ENCODE measurements around the gene DMBX1.

The DMBX1 gene

DNA sequence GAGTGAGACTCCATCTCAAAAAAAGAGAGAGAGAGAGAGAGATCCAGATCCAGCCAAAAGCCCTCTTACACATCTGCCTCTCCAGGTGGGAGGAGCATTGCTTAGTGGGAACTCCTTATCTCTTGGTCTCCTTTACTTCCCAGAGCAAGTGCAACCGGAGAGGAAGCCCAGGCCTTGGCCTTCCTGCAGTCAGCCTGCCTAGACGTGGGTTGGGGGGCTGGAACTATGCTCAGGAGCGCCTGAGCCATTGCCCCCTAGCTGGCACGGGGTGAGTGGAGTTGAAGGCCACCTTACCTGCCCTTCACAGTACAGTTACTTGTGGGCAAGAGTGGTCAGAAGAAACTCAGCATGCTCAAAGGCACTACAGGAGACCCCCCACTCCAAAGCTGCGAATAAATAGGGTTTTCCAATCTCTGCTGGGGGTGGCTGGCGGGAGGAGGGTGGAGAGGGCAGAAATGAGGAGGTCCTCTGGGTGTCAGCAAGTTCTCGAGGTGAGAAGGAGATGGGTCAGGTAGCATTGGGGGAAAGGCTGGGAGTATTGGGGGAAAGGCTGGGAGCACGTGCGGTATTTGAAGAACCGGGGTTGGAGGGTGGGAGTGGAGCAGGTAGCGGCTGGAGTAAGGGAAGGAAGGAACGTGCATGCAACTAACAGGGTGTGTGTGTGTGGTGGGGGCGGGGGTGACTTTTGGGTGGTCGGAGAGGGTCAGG, 4.7 kb upstream of the DMBX1 start:
- no peak for DNase-seq

DNA sequence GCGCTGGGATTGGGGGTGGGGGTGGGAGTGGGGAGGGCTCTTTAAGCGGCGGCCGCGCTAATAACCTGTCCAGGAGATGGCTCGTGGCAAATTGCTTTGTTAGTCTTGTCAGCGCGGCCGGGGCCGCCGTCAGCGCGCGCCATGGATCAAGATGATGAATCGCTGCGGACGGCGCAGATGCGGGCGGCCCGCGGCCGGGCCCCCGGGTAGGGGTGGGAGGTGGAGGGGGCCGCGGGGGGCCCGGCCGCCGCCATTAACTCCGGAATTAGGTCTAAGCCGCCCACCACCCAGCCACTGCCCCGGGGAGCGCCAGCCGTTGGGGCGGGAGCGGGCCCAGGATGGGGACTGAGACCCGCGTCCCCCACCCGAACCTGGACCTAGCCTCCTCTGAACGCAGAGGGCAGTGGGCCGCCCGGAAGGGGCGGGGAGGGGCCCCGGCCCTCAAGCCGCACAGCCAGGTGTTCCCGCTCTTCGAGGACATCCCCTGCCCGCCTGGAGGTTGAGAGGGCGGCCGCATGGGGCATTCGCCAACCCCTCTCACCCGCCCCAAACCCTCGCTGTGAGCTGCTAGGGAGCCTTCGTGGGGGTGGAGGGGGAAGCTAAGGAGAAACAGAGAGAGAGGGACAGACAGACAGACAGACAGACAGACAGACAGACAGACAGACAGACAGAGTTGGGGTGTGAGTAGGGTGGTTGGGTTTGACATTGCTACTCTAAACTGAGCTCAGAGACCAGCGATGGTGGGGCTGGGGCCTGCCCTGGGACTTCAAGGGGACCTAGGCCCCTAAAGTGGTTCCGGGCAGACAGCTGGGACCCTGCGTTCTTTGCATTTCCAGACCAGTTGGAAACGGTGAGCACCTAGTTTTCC, 3.8 kb upstream of the DMBX1 start:
- no peak for DNase-seq

DNA sequence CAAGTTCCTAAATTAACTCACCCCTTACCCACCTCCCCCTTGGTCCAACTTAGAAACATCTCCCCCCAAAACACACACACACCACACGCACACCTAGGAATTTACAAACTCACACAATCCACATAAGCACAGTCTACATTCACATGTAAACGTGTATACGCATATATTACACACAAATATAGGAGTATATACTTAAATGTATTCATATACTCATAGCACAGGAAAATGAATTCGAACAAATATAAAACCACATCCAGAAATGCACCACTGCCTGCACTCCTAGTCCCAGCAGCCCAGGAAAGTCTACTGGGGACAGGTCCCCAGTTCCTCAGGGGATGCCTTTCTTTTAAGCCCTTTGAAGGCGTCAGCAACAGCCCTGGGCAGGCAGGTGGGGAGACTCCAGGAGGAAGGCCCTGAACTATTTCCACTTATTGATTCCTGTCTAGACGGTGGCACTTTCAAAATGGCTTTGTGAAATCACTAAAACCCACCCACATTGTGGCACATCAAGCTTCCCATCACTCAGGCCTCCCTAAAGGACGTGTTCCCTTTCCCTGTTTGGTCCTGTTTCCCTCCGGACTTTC, 3.1 kb upstream of the DMBX1 start:
- DNase-seq, result no peak

DNA sequence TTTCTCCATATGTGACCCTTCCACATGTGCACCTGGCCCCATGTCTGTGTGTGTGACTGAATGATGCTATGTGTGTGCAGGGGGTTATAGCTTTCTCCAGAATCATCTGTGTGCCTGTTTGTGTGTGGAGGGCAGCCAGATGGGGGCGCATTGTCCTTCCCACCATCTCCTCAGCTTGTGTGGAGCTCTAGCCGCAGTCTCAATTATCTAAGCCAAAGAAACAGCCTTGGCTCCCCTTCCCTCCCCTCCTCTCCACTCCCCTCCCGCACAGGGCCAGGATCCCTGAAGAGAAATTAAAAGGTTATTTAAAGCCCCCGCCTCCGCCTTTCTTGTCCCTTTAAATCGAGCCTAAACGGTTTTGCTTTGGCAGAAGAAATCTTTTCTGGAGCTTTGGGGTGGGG, 1.8 kb upstream of the DMBX1 start:
- DNase-seq, result peak; percentile 29

DNA sequence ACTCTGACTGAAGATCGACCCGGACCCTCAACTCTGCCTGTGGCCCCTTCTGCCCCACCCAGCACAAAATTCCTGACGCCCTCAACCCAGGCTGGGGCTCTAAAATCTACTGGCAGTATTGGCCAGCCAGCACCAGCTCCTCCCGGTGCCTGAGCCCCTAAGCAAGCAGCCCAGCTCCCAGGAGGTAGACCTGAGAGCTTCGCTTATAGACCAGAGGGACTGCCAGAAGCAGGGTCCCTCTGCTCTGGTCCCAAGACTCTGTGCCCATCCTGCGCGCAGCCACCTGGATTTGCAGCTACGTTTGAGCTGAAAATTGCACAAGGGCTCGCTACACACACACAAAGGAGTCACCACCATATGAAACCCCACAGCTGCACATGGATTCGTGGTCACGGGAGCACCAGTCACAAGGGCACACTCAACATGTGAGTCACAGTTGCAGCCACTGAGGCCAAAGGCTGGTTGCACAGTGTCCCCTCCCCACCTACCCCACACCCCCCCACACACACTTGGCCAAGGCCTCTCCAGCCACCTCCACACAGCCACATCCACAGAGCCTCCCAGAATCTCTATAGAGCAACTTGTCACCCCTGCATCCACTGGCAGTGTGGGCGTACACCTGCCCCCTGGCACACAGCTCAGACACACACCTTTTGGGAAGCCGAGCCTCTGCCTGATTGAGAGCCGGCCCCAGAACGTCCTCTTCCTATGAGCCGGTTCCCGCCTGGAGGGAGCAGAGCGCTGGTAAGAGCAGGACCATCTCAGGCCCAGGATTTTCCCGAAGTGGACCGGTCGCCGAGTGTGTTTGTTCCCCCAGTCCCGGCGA, 1.1 kb upstream of the DMBX1 start:
- DNase-seq, result peak; percentile 27

DNA sequence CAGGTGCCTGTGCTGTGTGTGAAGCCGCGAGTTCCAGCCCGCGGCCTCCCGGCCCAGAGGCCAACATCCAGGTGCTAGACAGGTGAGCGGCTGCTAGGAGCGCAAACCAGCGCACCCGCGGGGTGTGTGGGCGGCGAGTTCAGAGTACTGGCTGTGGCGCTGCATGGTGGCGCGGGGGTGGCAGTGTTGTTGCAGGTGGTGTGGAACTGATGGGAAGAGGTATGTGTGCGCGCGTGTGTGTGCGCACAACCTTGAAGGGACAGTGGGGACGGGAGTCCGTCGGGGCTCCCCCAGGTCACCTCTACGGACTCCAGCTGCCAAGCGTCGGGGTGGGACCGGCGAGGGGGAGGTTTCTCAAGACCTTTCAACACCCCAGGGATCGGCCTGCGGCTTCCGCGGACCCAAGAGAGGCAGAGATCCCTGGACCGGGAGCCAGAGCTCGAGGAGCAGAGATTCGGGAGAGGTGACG, 433 bp upstream of the DMBX1 start:
- DNase-seq, result peak; percentile 68

DNA sequence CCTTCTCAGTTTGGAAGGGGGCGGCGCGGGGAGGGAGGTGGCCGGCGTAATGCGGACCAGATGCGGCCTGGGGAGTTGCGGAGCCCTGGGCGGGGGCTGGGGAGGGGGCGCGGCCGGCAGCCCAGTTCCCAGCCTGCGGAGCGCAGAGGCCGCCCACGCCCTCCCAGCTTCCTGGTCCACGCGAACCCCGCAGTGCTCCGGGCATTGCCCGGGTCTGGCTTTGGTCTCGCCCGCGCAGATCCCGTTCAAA, 695 bp downstream of the DMBX1 start:
- no peak for DNase-seq

DNA sequence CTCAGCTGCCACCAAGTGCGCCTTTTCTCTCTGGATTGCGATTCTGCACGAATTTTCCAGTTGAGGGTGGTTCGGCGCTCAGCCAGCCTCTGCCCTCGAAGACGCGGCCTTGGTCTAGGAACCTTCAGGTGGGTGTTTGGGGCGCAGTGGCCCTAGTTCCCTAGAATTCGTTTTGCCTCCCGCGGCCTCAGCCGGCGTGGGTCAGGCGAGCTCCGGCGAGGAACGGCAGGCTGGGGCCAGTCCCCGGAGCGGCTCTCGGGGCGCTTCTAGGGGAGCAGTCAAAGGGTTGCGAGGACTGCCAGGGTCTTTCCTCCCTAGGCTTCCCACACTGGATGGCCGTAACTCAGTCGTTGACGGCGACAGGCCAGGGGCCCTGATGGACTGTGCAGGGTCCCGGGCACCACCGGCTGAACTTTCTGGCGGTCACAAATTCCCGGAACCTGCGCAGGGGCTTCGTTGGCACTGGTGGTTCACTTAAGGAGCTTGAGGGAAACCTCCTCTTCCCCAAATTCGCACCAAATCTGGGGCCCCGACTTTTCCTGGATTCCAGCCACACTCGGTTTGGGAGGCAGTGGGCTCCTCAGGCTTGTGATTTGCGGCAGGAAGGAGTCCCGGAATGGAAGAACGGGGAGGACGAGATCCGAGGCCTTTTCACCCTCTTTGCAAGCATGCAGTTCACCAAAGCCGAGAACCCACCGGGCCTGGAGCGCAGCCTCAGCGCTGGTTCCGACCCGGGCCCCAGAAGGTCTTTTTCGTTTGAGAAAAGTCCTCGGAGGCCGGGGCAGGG, 1.2 kb downstream of the DMBX1 start:
- peak; percentile 12 for DNase-seq

DNA sequence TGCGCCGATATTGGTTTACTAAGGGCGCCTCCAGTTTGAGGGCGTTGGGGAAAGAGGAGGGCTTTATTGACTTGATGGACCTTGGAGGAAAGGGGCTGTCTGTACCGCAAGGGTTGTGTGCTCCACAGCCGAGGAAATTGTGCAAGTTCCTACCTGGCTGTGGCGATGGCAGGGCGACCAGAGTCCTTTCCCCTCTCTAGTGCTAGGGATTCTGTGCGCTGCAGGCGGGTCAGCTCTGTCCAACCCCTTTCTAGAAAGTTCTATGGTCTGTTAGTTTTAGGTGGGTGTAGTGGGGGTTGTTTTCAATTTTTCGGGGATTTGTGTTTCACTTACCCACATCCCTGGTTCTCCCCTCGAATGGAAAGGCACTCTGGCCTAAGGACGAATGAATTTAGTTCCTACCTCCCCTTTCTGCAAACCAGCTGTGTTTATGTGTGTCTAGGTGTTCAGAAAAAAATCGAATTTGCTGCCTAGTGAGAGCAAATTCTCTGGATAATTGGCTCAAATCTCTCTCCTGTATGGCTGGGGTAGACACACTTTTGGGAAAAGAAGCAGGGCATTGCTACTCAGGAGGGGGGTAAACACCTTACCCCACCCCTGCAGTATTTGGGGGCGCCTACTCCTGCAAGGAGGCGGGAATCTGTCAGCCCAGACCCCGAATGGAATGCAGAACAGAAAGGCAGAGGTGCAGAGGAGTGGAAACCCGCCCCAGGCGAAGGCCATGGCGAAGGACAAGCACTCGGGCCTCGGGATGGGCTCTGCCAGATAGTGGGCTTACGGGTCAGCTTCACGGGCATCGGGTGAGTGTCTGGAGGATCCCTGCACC, 2.0 kb downstream of the DMBX1 start:
- DNase-seq, result no peak

DNA sequence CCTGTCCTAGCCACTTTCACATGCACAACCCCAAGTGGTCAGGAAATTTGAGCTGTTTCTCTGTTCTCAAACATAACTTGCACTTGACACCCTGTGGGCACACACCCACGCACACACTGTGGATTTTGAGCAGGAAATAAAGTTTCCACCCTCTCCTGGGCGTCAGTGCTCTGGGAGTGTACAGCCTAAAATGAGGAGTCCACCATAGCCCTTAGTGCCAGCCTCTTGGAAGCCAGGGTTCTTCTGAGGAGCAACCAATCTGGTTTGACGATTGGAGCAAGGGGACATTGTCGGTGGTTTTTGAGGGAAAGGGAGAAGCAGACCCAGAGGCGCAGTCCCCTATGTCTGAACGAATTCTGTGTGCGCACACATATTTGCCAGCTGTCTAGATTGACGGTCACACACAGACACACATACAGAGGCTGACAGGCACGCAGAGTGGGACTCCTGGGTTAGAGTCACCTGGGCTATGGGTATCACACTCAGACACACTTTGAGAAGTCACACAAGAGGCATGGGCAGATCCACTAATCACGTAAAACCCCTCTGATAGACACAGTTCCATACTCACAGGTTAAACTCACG, 2.7 kb downstream of the DMBX1 start:
- DNase-seq, result peak; percentile 34

DNA sequence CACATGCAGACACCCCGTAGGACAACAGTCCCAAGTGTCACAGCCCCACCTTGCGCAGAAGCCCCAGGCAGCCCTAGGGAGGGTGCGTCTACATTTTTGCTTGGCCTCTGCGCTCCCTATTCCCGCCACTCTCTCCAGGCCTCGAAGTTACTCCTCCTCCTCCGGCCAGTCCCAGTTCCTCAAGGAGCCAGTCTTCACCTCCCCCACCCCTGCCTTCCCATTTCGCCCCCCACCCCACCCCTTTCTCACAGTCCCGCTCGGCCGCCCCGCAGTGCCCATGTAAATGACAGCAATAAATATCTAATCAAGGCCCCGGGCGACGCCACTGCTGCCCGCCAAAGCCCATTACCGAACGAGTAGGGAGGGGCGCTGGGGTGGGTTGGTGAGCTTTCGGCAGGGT, 3.2 kb downstream of the DMBX1 start:
- no peak for DNase-seq

DNA sequence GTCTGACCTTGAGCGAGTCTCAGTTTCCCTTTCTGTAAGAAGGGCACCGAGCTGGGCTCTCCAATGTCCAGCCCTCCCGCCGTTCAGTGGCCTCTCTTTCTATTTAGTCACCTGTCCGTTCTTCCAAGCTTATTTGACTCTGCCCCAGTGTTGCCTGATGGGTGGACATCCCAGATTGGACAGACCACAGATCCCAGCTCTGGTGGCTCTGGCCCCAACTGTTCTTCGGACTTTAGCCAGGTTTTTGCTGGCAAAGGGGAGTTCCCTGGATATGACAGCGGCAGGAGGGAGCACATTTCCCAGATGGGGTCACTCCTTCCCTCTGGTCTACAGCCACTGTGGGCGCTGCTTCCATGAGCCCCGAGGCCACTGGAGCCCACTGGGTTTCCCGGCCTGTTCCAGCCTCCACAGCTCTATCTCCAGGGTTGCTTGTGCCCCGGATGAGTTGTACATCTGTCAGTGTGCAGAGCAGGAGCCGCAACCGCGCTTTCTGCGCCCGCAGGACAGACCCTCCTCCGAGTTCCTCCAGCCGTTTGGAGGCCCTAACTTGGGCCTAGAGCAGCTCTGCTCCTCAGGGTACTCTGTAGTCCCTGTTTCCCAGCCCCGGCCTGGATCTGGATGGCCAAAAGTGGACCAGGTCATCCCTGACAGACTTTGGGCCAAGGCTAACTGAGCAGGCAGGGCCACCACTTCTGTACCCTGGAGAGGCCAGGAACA, 3.8 kb downstream of the DMBX1 start:
- no peak for DNase-seq

DNA sequence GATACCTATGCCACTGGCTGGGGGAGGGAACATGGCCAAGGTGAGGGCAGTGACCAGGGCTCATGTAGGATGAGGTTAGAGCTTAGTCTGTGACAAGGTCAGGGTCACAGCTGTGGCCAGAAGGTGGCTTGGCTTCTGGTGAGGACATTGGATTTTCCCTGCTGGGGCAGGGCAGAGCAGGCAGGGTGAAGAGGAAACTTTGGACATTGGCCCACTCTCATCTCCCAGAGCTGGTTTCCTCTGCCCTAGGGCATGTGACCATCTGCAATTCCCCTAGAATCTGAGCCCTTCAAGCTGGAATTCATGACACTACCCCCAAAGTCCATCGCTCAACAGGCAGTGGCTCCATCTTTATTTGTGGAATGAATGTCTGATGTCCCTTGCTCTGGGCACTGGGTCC, 5.3 kb downstream of the DMBX1 start:
- DNase-seq, result no peak

DNA sequence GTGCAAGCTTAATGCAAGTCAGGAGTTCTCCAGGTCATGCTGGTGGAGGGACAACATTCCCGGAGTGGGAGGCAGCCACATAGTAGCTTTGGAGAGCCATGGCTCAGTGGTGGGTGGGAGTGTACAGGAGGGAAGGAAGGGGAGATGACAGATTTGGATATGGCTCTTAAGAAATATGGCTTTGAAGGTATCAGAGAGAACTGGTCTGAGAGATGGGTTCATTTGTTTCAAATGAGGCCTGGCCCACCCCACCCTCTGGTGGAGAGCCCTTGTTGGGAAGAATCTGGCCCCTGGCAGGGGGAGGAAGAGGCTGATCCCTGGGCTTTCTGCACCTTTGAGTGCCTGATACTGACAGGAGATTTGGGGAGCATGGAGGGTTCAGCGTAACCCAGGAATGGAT, 6.1 kb downstream of the DMBX1 start:
- no peak for DNase-seq

DNA sequence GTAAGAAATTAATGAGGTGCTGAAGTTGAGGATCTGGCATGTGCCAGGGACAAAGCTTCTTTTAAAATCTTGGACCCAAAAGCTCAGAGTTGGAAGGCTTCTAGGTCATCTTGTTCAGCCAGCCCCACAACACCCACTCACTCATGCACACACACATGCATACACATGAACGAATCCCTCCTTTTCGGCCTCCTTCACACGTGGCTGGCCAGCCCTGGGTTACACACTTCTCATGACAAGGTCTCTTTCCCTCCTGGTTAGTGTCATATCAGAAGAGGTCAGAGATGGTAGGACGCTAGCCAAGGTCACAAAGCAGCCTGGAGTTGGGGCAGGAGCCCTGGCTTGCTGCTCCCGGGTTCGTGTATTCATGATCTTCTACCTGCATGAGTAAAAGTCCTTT, 6.9 kb downstream of the DMBX1 start:
- DNase-seq, result no peak

DNA sequence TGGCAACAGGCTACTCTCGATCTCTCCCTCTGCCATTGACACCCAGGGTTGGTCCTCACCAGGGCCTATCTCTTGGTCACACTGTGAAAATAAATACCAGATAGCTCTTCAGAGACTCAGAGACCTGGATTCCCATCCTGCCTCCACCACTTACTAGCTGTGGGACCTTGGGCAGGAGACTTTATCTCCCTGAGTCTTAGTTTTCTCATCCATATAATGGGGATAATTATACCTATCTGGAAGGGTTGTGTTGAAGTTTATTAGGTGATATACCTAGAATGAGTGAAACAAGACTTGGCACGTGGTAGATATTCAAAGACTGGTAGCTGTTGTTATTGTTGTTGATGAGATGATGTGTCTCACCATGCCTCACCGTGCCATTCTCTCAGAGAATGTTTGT, 7.4 kb downstream of the DMBX1 start:
- DNase-seq, result no peak

DNA sequence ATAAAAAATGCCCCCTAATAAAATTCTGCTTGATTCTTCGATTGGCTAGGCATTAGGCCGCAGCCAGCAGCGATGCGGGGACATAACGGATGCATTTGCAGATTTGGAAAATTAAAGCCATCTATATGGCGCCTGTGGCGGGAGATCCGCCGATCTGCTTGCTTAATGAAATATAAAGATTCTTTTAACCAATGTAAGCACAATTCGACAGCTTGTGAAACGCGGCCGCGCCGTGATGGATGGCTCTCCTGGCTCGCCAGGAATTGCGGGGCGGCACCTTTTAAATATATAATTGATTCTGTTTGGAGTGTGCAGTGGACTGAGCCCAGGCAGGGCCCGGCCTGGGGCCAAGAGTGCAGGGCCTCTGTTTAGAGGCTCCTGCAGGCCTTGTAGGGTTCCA, 8.0 kb downstream of the DMBX1 start:
- no peak for DNase-seq

DNA sequence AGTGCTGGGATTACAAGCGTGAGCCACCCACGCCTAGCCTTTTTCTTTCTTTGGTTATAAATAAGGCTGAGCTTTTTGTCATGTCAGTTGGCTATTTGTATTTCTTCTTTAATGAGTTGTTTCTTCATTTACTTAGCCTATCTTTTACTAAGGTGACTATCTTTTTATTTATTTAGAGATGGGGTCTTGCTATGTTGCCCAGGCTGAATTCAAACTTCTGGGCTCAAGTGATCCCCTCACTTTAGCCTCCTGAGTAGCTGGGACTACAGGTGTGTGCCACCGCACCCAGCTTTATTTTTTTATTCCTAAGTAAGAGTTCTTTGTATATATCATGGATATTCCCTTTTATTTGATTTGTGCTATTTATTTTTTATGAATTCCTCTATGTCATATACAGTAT, 11.9 kb downstream of the DMBX1 start:
- no peak for DNase-seq

DNA sequence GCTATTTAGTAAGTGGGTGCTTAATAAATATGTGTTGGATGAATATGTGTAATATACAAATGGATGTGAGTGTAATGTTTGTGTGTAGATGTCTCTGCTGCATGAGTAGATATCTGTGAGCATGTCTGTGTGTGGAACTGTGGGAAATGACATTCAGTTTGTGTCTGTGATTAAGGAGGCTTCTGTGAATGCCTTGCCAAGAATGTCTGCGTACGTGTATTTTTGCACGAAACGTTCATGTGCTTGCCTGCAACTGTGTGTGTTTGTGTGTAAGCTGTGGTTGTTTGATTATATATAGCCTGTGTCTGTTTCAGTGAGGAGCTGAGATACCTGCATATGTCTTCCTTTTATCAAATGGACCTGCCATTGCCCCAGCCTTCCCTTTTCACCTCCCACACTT, 13.8 kb downstream of the DMBX1 start:
- DNase-seq, result no peak

DNA sequence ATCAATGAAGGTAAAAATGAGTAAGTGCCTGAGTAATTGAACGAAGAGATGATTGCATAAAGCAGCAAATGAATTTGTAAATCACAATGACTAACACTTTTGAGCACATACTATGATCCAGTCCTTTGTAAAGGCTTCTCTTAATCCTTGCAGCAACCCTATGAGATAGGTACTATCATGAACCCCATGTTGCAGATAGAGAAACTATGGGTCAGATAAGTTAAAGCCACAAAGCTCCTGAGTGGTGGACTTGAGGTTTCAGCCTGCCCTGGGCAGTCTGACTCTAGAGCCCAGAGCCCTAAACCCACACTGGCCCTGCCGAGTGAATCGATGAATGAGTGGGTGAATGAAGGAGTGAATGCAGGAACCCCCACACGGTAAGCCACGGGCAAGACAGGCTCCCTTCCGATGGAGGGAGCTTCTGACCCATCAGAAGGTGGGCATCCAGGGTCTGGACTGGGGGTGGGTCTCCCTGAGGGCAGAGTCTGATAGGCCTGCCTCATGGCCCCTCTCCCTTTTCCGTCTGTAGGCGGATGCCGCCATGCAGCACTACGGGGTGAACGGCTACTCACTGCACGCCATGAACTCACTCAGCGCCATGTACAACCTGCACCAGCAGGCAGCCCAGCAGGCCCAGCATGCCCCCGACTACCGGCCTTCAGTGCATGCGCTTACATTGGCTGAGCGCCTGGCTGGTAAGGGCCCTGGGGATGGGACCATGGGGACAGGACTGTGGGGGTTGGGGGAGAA, 17.0 kb downstream of the DMBX1 start:
- DNase-seq, result no peak
